HG03095 (cell line): Measurements from ENCODE around the gene TRIM56.
"Not testable (repeated sequence)": the region's sequence is repeated elsewhere in the genome, so short reads cannot be mapped to it uniquely, and the experiment has no call there.

Source experiments
- ATAC-seq: cut with Tn5 transposase; IDR thresholded peaks from one replicate; pipeline ENCODE4 v1.9.1; 2021; ENCODE audit warnings: moderate library complexity; ENCODE audit not compliant: unreplicated experiment

The TRIM56 gene

GRCh38 chr7:101085162-101085964, at the start of gene TRIM56:
Gene TRIM56 (plus strand): TSS chr7:101085481. CDS start chr7:101087313, 1,832 bp downstream.
- peak; percentile 85 for ATAC-seq

GRCh38 chr7:101035941-101036340, 49.3 kb upstream of the TRIM56 start:
- ATAC-seq, result no peak

GRCh38 chr7:101041283-101041682, 44.0 kb upstream of the TRIM56 start:
- ATAC-seq, result not testable (repeated sequence)

GRCh38 chr7:101058355-101058754, 26.9 kb upstream of the TRIM56 start:
- no peak for ATAC-seq

GRCh38 chr7:101059620-101059942, 25.7 kb upstream of the TRIM56 start:
- no peak for ATAC-seq

GRCh38 chr7:101060992-101061391, 24.3 kb upstream of the TRIM56 start:
- ATAC-seq, result no peak

GRCh38 chr7:101064176-101064550, 21.1 kb upstream of the TRIM56 start:
- ATAC-seq, result not testable (repeated sequence)

GRCh38 chr7:101065162-101065561, 20.1 kb upstream of the TRIM56 start:
- ATAC-seq, result not testable (repeated sequence)

GRCh38 chr7:101066141-101066832, 19.0 kb upstream of the TRIM56 start:
- ATAC-seq, result no peak

GRCh38 chr7:101066833-101067177, 18.5 kb upstream of the TRIM56 start:
- ATAC-seq, result no peak

GRCh38 chr7:101068401-101068800, 16.9 kb upstream of the TRIM56 start:
- no peak for ATAC-seq

GRCh38 chr7:101071362-101072104, 13.7 kb upstream of the TRIM56 start:
- ATAC-seq, result not testable (repeated sequence)

- no peak for ATAC-seq
These were observed 9.6 kb upstream of the TRIM56 start for GRCh38 chr7:101075646-101076045.

GRCh38 chr7:101076183-101076582, 9.1 kb upstream of the TRIM56 start:
- ATAC-seq, result not testable (repeated sequence)

- ATAC-seq, result peak; percentile 85
These were observed 7.8 kb upstream of the TRIM56 start for GRCh38 chr7:101077303-101078086.

- no peak for ATAC-seq
These were observed 3.8 kb upstream of the TRIM56 start for GRCh38 chr7:101081432-101081831.

GRCh38 chr7:101084865-101085161, 468 bp upstream of the TRIM56 start:
- ATAC-seq, result no peak

- no peak for ATAC-seq
These were observed 2.2 kb downstream of the TRIM56 start for GRCh38 chr7:101087334-101088068.

GRCh38 chr7:101088069-101088425, 2.8 kb downstream of the TRIM56 start:
- no peak for ATAC-seq

- no peak for ATAC-seq
These were observed 3.7 kb downstream of the TRIM56 start for GRCh38 chr7:101088858-101089529.
